HepG2 (cell line): ENCODE measurements around the gene TNRC18. TPM values are rescaled to one million over a fixed set of nuclear protein-coding genes. Genes with fewer than 3 reads are reported as not detected.

Experiments used
- ATAD3A ChIP-seq: sonication (generic); formaldehyde crosslinking; IDR thresholded peaks from 2 replicates; pipeline ENCODE4 v1.4.0; 2020; ENCODE audit warnings: missing genetic modification reagents
- ATF4 ChIP-seq, 2 experiments: fragments of 450-650 bp in 1 of 2; sonication (generic) in 1 of 2; formaldehyde crosslinking; IDR thresholded peaks; 2 replicates each; pipeline versions ENCODE4 v1.5.0 to v1.8.0; 2020 to 2022; ENCODE audit warnings: mild to moderate bottlenecking in 1 of 2, missing genetic modification reagents in 1 of 2
- CENPX ChIP-seq: sonication (generic); formaldehyde crosslinking; IDR thresholded peaks from 2 replicates; pipeline ENCODE4 v1.9.0; 2021; ENCODE audit warnings: mild to moderate bottlenecking, missing genetic modification reagents, moderate library complexity
- ESRRA ChIP-seq: sonication (generic); formaldehyde crosslinking; IDR thresholded peaks from 2 replicates; pipeline ENCODE4 v1.5.1; 2020; ENCODE audit warnings: mild to moderate bottlenecking, low read depth, missing genetic modification reagents
- FOXP1 ChIP-seq, 2 experiments: fragments of 450-650 bp in 1 of 2; IDR thresholded peaks; 2 replicates each; pipeline ENCODE4 v1.6.1; 2017 to 2018; ENCODE audit warnings: antibody characterized with exemption in 1 of 2
- HNRNPUL1 ChIP-seq: fragments of 200-400 bp; formaldehyde crosslinking; IDR thresholded peaks from 2 replicates; pipeline ENCODE4 v1.6.1; 2017; ENCODE audit warnings: low read depth, mild to moderate bottlenecking, low read length, moderate library complexity
- HOXA9 ChIP-seq: sonication (generic); formaldehyde crosslinking; IDR thresholded peaks from 2 replicates; pipeline ENCODE4 v1.8.1; 2022; ENCODE audit warnings: missing genetic modification reagents, mild to moderate bottlenecking, moderate library complexity, borderline replicate concordance
- JUN ChIP-seq: sonication (generic); formaldehyde crosslinking; IDR thresholded peaks from 2 replicates; pipeline ENCODE4 v1.4.0; 2020; ENCODE audit warnings: mild to moderate bottlenecking, missing genetic modification reagents
- MEF2D ChIP-seq: sonication (generic); formaldehyde crosslinking; IDR thresholded peaks from 2 replicates; pipeline ENCODE4 v1.5.1; 2020; ENCODE audit warnings: mild to moderate bottlenecking, missing genetic modification reagents
- NPAS2 ChIP-seq: sonication (generic); formaldehyde crosslinking; IDR thresholded peaks from 2 replicates; pipeline ENCODE4 v1.8.0; 2022; ENCODE audit warnings: mild to moderate bottlenecking, missing genetic modification reagents, borderline replicate concordance
- SOX13 ChIP-seq, 3 experiments: fragments of 450-650 bp in 1 of 3; sonication (generic) in 1 of 3; formaldehyde crosslinking in 1 of 3; IDR thresholded peaks in 2 of 3; conservative IDR thresholded peaks in 1 of 3; 2 replicates each; pipeline versions ENCODE4 v1.5.0 to v1.6.1; 2016 to 2020; ENCODE audit warnings: antibody characterized with exemption in 1 of 3, mild to moderate bottlenecking in 1 of 3, missing compliant biosample characterization in 1 of 3, missing genetic modification reagents in 1 of 3, moderate library complexity in 1 of 3
- YY1 ChIP-seq: IDR thresholded peaks from 2 replicates; pipeline ENCODE4 v1.6.1; 2011; ENCODE audit warnings: low read length, low read depth, moderate library complexity, mild to moderate bottlenecking; ENCODE audit not compliant: insufficient read depth, insufficient replicate concordance
- ZBTB14 ChIP-seq: sonication (generic); formaldehyde crosslinking; IDR thresholded peaks from 2 replicates; pipeline ENCODE4 v1.4.0; 2020; ENCODE audit warnings: missing genetic modification reagents
- ZFP62 ChIP-seq: sonication (generic); formaldehyde crosslinking; IDR thresholded peaks from 2 replicates; pipeline ENCODE4 v1.4.0; 2020; ENCODE audit warnings: missing genetic modification reagents
- ZMAT5 ChIP-seq: sonication (generic); formaldehyde crosslinking; IDR thresholded peaks from 2 replicates; pipeline ENCODE4 v1.5.0; 2020; ENCODE audit warnings: mild to moderate bottlenecking, low read depth, missing genetic modification reagents, borderline replicate concordance
- ZNF260 ChIP-seq: sonication (generic); formaldehyde crosslinking; IDR thresholded peaks from 2 replicates; pipeline ENCODE4 v1.4.0; 2020; ENCODE audit warnings: missing genetic modification reagents, low read depth, mild to moderate bottlenecking, borderline replicate concordance
- ZNF737 ChIP-seq: sonication (generic); formaldehyde crosslinking; IDR thresholded peaks from 2 replicates; pipeline ENCODE4 v1.5.0; 2020; ENCODE audit warnings: missing genetic modification reagents, mild to moderate bottlenecking, borderline replicate concordance
- polyA plus RNA-seq, 8 experiments: library from polyadenylated mRNA; depleted of rRNA in 3 of 8; stranded (reverse) in 7 of 8; unstranded in 1 of 8; fragments of >200 nt; fragmentation: Illumina TruSeq in 4 of 8; extraction: Trizol in 4 of 8; gene quantifications; 2 replicates each; pipeline versions ENCODE4 v1.2.1 to v1.2.3, GENCODE V29; 2011 to 2016; ENCODE audit warnings: low read depth in 4 of 8, missing spikeins in 1 of 8, mixed read lengths in 1 of 8; ENCODE audit not compliant: insufficient read depth in 1 of 8
- total RNA-seq, 5 experiments: library from RNA; depleted of rRNA; stranded (reverse); fragments of >200 nt; fragmentation: Illumina TruSeq; extraction: Trizol; gene quantifications; 2 replicates each; pipeline ENCODE4 v1.2.3, GENCODE V29; 2016; ENCODE audit warnings: low read depth in 1 of 5
- TF ChIP-seq, protein P1 (sequence below): sonication (generic); formaldehyde crosslinking; IDR thresholded peaks from 2 replicates; pipeline ENCODE4 v1.5.0; 2020; ENCODE audit warnings: missing genetic modification reagents
- TF ChIP-seq, protein P2 (sequence below): sonication (generic); formaldehyde crosslinking; conservative IDR thresholded peaks from 2 replicates; pipeline ENCODE4 v1.4.0; 2020; ENCODE audit warnings: missing genetic modification reagents
- TF ChIP-seq, protein P3 (sequence below): IDR thresholded peaks from 2 replicates; pipeline ENCODE4 v1.6.1; 2016

TNRC18 gene
- total and polyA plus RNA-seq, 2 of the 13 experiments (the other 11 are each of a cell fraction or from before 2014, with no cell fraction given): 11.7 to 17.4 TPM

DNA sequence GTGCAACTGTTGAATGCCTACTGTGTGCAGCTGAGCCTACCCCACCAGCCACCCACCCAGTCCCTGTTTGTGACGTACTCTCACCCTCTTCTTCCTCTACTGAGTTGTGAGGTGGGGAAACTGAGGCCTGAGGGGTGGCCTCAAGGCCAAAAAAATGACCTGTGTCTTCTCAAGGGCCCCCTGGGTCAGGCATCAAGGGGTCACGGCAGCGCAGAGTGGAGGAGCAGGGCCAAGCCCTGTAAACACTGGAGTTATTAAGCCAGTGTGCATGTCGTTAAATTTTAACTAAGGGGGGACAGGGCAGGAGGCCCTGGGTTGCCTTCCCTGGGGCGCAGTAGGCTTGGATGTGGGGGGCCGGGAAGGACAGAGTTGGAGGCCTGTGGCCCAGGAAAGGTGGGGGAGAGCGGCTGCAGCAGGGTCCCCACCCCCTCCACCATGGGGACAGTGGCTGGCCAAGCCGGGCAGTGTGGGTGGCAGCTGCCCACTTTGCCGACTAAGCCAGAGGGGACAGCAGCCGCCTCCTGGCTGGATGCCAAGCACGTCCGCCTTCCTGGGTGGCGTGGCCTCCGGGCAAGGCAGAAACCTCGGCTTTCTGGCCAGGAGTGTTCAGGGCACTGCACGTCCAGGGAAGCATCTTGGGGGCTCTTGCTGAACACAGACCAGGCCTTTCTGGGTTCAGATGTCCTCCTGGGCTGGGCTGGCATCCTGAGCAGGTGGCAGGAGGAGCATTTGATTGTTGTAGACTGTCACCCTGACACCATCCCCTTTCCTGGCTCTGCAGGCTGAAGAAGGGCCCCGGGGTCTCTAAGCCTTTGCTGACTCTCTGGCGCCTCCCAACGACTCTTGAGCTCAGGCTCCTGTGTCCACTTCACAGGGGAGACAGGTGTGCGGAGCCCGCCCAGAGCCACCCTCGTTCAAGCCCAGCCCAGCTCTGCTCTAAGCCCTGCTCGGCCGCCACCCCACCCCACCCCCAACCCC, 139.0 kb downstream of the TNRC18 start (continued):
- no peak for TF ChIP-seq FOXP1 (IDR thresholded peaks at IDR 0.05)
- TF ChIP-seq FOXP1 (CRISPR knock-in tag; IDR thresholded peaks at IDR 0.05): peak; percentile 89
- no peak for TF ChIP-seq ATAD3A (CRISPR knock-in tag)
- peak; percentile 3; the same call in 1 of the 2 replicates for TF ChIP-seq ESRRA
- TF ChIP-seq HOXA9: no peak
- TF ChIP-seq, protein P1, sequence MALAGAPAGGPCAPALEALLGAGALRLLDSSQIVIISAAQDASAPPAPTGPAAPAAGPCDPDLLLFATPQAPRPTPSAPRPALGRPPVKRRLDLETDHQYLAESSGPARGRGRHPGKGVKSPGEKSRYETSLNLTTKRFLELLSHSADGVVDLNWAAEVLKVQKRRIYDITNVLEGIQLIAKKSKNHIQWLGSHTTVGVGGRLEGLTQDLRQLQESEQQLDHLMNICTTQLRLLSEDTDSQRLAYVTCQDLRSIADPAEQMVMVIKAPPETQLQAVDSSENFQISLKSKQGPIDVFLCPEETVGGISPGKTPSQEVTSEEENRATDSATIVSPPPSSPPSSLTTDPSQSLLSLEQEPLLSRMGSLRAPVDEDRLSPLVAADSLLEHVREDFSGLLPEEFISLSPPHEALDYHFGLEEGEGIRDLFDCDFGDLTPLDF (CRISPR knock-in tag): no peak
- TF ChIP-seq, protein P2, sequence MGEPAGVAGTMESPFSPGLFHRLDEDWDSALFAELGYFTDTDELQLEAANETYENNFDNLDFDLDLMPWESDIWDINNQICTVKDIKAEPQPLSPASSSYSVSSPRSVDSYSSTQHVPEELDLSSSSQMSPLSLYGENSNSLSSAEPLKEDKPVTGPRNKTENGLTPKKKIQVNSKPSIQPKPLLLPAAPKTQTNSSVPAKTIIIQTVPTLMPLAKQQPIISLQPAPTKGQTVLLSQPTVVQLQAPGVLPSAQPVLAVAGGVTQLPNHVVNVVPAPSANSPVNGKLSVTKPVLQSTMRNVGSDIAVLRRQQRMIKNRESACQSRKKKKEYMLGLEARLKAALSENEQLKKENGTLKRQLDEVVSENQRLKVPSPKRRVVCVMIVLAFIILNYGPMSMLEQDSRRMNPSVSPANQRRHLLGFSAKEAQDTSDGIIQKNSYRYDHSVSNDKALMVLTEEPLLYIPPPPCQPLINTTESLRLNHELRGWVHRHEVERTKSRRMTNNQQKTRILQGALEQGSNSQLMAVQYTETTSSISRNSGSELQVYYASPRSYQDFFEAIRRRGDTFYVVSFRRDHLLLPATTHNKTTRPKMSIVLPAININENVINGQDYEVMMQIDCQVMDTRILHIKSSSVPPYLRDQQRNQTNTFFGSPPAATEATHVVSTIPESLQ (CRISPR knock-in tag): no peak
- TF ChIP-seq HNRNPUL1: 0 out of 2 replicates have a peak, but pooled peaks have one; percentile 45
- TF ChIP-seq ATF4 (CRISPR knock-in tag; IDR thresholded peaks at IDR 0.05): no peak
- no peak for TF ChIP-seq ZBTB14 (CRISPR knock-in tag)
- no peak for TF ChIP-seq ZNF260 (CRISPR knock-in tag)
- peak; percentile 10 for TF ChIP-seq YY1
- no peak for TF ChIP-seq NPAS2 (CRISPR knock-in tag)
- TF ChIP-seq ZFP62 (CRISPR knock-in tag): no peak
- TF ChIP-seq CENPX: no peak
- TF ChIP-seq SOX13 (IDR thresholded peaks at IDR 0.05): peak; percentile 44; the same call in 1 of the 2 replicates
- TF ChIP-seq SOX13 (CRISPR knock-in tag; conservative IDR thresholded peaks at IDR 0.05 in 1 of 2, IDR thresholded peaks at IDR 0.05 in 1 of 2): peak in 1 of 2 experiments; percentile 65; a peak in 2 of 4 replicates
- TF ChIP-seq MEF2D: peak; percentile 59; the same call in 1 of the 2 replicates
- TF ChIP-seq, protein P3, sequence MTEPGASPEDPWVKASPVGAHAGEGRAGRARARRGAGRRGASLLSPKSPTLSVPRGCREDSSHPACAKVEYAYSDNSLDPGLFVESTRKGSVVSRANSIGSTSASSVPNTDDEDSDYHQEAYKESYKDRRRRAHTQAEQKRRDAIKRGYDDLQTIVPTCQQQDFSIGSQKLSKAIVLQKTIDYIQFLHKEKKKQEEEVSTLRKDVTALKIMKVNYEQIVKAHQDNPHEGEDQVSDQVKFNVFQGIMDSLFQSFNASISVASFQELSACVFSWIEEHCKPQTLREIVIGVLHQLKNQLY (CRISPR knock-in tag): peak; percentile 70; the same call in 1 of the 2 replicates
- TF ChIP-seq ZMAT5 (CRISPR knock-in tag): no peak
- TF ChIP-seq ZNF737 (CRISPR knock-in tag): no peak
- TF ChIP-seq JUN: no peak
